ENCODE results near the gene PCK2.

The PCK2 gene

GRCh38 chr14:24146453-24146977, 52.4 kb downstream of the PCK2 start, which contains the start of gene PSME2 (continued):
- TF ChIP-seq ZNF148 (tag by site-specific recombination; IDR thresholded peaks at IDR 0.05; ENCODE audit: borderline replicate concordance), result no peak
- TF ChIP-seq REPIN1 (tag by site-specific recombination; IDR thresholded peaks at IDR 0.05; ENCODE audit: low read depth), result no peak
- no peak for TF ChIP-seq ZNF426 (tag by site-specific recombination; IDR thresholded peaks at IDR 0.05)
- TF ChIP-seq ZNF48 (tag by site-specific recombination; IDR thresholded peaks at IDR 0.05), result no peak
- TF ChIP-seq ZNF677 (tag by site-specific recombination; IDR thresholded peaks at IDR 0.05), result no peak
- no peak for TF ChIP-seq ZFP37 (tag by site-specific recombination; IDR thresholded peaks at IDR 0.05)
- no peak for TF ChIP-seq ZNF624 (tag by site-specific recombination; IDR thresholded peaks at IDR 0.05)
- no peak for TF ChIP-seq ZNF157 (tag by site-specific recombination; IDR thresholded peaks at IDR 0.05)
- TF ChIP-seq KLF1 (tag by site-specific recombination; IDR thresholded peaks at IDR 0.05), result 0 out of 2 replicates have a peak, but pooled peaks have one; percentile 17
- no peak for TF ChIP-seq MEIS1 (CRISPR knock-in tag; IDR thresholded peaks at IDR 0.05; ENCODE audit: borderline replicate concordance)
- TF ChIP-seq, protein P1, sequence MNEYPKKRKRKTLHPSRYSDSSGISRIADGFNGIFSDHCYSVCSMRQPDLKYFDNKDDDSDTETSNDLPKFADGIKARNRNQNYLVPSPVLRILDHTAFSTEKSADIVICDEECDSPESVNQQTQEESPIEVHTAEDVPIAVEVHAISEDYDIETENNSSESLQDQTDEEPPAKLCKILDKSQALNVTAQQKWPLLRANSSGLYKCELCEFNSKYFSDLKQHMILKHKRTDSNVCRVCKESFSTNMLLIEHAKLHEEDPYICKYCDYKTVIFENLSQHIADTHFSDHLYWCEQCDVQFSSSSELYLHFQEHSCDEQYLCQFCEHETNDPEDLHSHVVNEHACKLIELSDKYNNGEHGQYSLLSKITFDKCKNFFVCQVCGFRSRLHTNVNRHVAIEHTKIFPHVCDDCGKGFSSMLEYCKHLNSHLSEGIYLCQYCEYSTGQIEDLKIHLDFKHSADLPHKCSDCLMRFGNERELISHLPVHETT (tag by site-specific recombination; IDR thresholded peaks at IDR 0.05), result no peak
- TF ChIP-seq, protein P2, sequence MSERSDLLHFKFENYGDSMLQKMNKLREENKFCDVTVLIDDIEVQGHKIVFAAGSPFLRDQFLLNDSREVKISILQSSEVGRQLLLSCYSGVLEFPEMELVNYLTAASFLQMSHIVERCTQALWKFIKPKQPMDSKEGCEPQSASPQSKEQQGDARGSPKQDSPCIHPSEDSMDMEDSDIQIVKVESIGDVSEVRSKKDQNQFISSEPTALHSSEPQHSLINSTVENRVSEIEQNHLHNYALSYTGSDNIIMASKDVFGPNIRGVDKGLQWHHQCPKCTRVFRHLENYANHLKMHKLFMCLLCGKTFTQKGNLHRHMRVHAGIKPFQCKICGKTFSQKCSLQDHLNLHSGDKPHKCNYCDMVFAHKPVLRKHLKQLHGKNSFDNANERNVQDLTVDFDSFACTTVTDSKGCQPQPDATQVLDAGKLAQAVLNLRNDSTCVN (tag by site-specific recombination; optimal IDR thresholded peaks at IDR 0.05), result peak; percentile 38
- peak; percentile 24; the same call in 1 of the 2 replicates for TF ChIP-seq ZBTB8A (tag by site-specific recombination; IDR thresholded peaks at IDR 0.05)
- TF ChIP-seq ZNF513 (tag by site-specific recombination; IDR thresholded peaks at IDR 0.05), result no peak
- no peak for TF ChIP-seq ZNF211 (tag by site-specific recombination; IDR thresholded peaks at IDR 0.05; ENCODE audit: low read depth)
- TF ChIP-seq, protein P3, sequence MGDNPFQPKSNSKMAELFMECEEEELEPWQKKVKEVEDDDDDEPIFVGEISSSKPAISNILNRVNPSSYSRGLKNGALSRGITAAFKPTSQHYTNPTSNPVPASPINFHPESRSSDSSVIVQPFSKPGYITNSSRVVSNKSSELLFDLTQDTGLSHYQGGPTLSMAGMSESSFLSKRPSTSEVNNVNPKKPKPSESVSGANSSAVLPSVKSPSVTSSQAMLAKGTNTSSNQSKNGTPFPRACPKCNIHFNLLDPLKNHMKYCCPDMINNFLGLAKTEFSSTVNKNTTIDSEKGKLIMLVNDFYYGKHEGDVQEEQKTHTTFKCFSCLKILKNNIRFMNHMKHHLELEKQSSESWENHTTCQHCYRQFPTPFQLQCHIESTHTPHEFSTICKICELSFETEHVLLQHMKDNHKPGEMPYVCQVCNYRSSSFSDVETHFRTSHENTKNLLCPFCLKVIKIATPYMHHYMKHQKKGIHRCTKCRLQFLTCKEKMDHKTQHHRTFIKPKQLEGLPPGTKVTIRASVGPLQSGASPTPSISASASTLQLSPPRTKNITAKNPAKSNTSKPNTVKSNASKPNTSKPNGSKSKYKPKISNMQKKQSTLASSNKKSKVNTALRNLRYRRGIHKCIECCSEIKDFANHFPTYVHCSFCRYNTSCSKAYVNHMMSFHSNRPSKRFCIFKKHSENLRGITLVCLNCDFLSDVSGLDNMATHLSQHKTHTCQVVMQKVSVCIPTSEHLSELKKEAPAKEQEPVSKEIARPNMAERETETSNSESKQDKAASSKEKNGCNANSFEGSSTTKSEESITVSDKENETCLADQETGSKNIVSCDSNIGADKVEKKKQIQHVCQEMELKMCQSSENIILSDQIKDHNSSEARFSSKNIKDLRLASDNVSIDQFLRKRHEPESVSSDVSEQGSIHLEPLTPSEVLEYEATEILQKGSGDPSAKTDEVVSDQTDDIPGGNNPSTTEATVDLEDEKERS (tag by site-specific recombination; IDR thresholded peaks at IDR 0.05), result no peak
- TF ChIP-seq ZNF707 (tag by site-specific recombination; IDR thresholded peaks at IDR 0.05), result no peak
- TF ChIP-seq SP7 (tag by site-specific recombination; IDR thresholded peaks at IDR 0.05), result no peak
- no peak for TF ChIP-seq ZNF138 (tag by site-specific recombination; IDR thresholded peaks at IDR 0.05; ENCODE audit: borderline replicate concordance)
- TF ChIP-seq KLF10 (tag by site-specific recombination; IDR thresholded peaks at IDR 0.05), result no peak
- no peak for TF ChIP-seq RBAK (tag by site-specific recombination; IDR thresholded peaks at IDR 0.05)
- TF ChIP-seq ZNF501 (tag by site-specific recombination; IDR thresholded peaks at IDR 0.05), result no peak
- no peak for TF ChIP-seq MYNN (tag by site-specific recombination; IDR thresholded peaks at IDR 0.05; ENCODE audit: borderline replicate concordance)
- no peak for TF ChIP-seq ZNF585B (tag by site-specific recombination; IDR thresholded peaks at IDR 0.05)
- TF ChIP-seq YY1 (tag by site-specific recombination; IDR thresholded peaks at IDR 0.05), result no peak
- TF ChIP-seq ZNF24 (tag by site-specific recombination; IDR thresholded peaks at IDR 0.05), result no peak
- no peak for TF ChIP-seq ZNF302 (tag by site-specific recombination; IDR thresholded peaks at IDR 0.05; ENCODE audit: low read depth)
- no peak for TF ChIP-seq ZNF391 (tag by site-specific recombination; IDR thresholded peaks at IDR 0.05; ENCODE audit: borderline replicate concordance, low read depth)
- TF ChIP-seq ZNF514 (tag by site-specific recombination; IDR thresholded peaks at IDR 0.05), result no peak
- no peak for TF ChIP-seq ELK4 (IDR thresholded peaks at IDR 0.05; ENCODE audit: borderline replicate concordance, low read depth, low read length)
- no peak; the same call in 1 of the 2 replicates for TF ChIP-seq PRDM1 (tag by site-specific recombination; IDR thresholded peaks at IDR 0.05)

All from HEK293 (cell line).